GM23248 (cell line): ENCODE data around the gene NPIPB4. TPM values are rescaled to one million over a fixed set of nuclear protein-coding genes. Genes with fewer than 3 reads are reported as not detected.
A peak's percentile ranks its signal among the peaks of the same experiment; 100 is the strongest.
"Not testable (repeated sequence)": the region's sequence is repeated elsewhere in the genome, so short reads cannot be mapped to it uniquely, and the experiment has no call there.

Experiments used
- DNase-seq: peaks from one replicate; pipeline ENCODE4 v3.0.0-alpha.2; 2015
- H2AFZ ChIP-seq: fragments of 200-600 bp; sonication (generic); 2 replicates; pipeline ENCODE4 v1.6.1; 2016; ENCODE audit warnings: antibody characterized with exemption
- H3F3A ChIP-seq: fragments of 200-600 bp; sonication (generic); 2 replicates; pipeline ENCODE4 v1.6.1; 2016; ENCODE audit warnings: mild to moderate bottlenecking, antibody characterized with exemption, mixed run types; ENCODE audit not compliant: insufficient read depth
- H3K27ac ChIP-seq: fragments of 200-600 bp; sonication (generic); 2 replicates; pipeline ENCODE4 v1.5.1; 2016; ENCODE audit warnings: mild to moderate bottlenecking
- H3K27me3 ChIP-seq: fragments of 200-600 bp; sonication (generic); replicated peaks from 2 replicates; pipeline ENCODE4 v1.6.1; 2016; ENCODE audit warnings: mild to moderate bottlenecking; ENCODE audit not compliant: insufficient read depth
- H3K36me3 ChIP-seq: fragments of 200-600 bp; sonication (generic); 2 replicates; pipeline ENCODE4 v1.6.1; 2016; ENCODE audit warnings: low read depth, mild to moderate bottlenecking
- H3K4me1 ChIP-seq: fragments of 200-600 bp; sonication (generic); 2 replicates; pipeline ENCODE4 v1.6.1; 2016; ENCODE audit warnings: mild to moderate bottlenecking; ENCODE audit not compliant: insufficient read depth
- H3K4me2 ChIP-seq: fragments of 200-600 bp; sonication (generic); one replicate; pipeline ENCODE4 v1.6.1; 2016; ENCODE audit warnings: mild to moderate bottlenecking; ENCODE audit not compliant: unreplicated experiment
- H3K4me3 ChIP-seq: fragments of 200-600 bp; sonication (generic); 2 replicates; pipeline ENCODE4 v1.5.1; 2016; ENCODE audit warnings: mild to moderate bottlenecking
- H3K79me2 ChIP-seq: fragments of 200-600 bp; sonication (generic); 2 replicates; pipeline ENCODE4 v1.6.1; 2016; ENCODE audit warnings: mild to moderate bottlenecking; ENCODE audit not compliant: insufficient read depth
- H3K9ac ChIP-seq: fragments of 200-600 bp; sonication (generic); 2 replicates; pipeline ENCODE4 v1.6.1; 2016; ENCODE audit warnings: mild to moderate bottlenecking
- H3K9me2 ChIP-seq: fragments of 200-600 bp; sonication (generic); 2 replicates; pipeline ENCODE4 v1.6.1; 2016; ENCODE audit warnings: mixed run types, mild to moderate bottlenecking, moderate library complexity; ENCODE audit not compliant: insufficient read depth
- H3K9me3 ChIP-seq: fragments of 200-600 bp; sonication (generic); one replicate; pipeline ENCODE4 v1.6.1; 2017; ENCODE audit warnings: low read depth
- H4K20me1 ChIP-seq: fragments of 200-600 bp; sonication (generic); 2 replicates; pipeline ENCODE4 v1.6.0; 2016; ENCODE audit not compliant: insufficient read depth
- WGBS, 2 experiments: methylation state at CpG; one replicate each; pipeline ENCODE4 v1.1.6; 2015 to 2017; ENCODE audit warnings: low lambda C conversion rate in 2 of 2, low coverage in 1 of 2; ENCODE audit errors: missing lambda C conversion rate in 2 of 2; 5-methylcytosine and 5-hydroxymethylcytosine counted together
- in situ Hi-C: fragments of 300-500 bp; cut with MboI; formaldehyde crosslinking; loops from 2 replicates; pipeline ENCODE4 v1.15.0; 2020
- polyA plus RNA-seq: library from polyadenylated mRNA; unstranded; fragments of >200 nt; fragmentation: Nextera tagmentation; extraction: Ambion mirVana; gene quantifications from 2 replicates; pipeline ENCODE4 v1.2.1, GENCODE V29; 2016
- total RNA-seq: library from RNA; depleted of rRNA; stranded (reverse); fragments of >200 nt; shearing (Covaris generic); gene quantifications from 2 replicates; pipeline ENCODE4 v1.2.3, GENCODE V29; 2014

NPIPB4 gene
- total and polyA plus RNA-seq, 2 experiments from 2014 or later, result 14.6 to 23.9 TPM

DNA sequence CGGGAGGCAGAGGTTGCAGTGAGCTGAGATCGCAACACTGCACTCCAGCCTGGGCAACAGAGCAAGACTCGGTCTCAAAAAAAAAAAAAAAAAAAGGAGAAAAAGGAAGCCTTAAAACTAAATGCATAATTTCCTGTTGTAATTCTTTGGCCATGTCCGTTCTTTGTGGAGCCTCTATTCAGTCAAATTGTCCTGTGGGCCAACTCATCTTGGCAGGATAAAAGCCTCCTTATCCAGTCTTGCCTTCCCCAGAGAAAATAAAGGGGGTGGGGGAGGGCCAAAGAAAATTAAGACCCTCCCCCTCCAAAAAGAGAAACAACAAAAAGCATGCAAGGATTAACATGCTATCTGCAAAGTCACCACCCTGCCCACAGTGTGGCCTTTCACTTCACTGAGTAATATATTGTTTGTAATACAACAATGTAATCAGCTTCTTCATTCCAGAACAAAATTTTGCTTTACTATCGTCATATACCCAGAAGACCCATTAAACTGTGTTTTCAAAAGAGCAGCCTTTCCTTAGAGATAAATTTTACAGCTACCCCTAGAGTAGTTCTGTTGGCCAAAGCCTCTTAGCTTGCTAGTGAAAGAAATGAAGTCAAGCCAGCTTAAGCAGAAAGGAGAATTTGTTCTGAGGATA, 31.4 kb downstream of the NPIPB4 start:
- H3K9me2 ChIP-seq, H3K9me3 ChIP-seq, H3K4me2 ChIP-seq, H2AFZ ChIP-seq, H3K27me3 ChIP-seq, H3K4me1 ChIP-seq, H3K36me3 ChIP-seq, H3K79me2 ChIP-seq, in situ Hi-C loops, H3K27ac ChIP-seq, H3K4me3 ChIP-seq, H3F3A ChIP-seq, H4K20me1 ChIP-seq, H3K9ac ChIP-seq, DNase-seq: not testable (repeated sequence)
- 47 to 49% methylated on average over 3 to 5 of the region's 5 CpGs for WGBS, 2 experiments

DNA sequence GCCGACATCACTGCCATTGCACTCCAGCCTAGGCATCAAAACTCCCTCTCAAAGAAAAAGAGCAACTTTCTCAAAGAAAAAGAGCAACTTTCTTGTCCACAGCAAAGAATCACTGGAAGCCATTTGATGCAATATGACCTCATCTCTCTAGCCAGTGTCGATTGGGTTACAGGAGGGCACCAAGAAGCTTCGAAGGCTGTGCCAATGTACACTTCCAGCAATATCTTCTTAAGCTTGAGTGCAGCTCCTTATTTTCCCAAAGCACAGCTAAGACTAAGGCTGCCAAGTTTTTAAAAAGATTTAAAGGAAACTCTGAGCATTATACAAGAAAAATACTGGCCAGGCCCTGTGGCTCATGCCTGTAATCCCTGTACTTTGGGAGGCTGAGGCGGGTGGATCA, 32.0 kb downstream of the NPIPB4 start:
- H3K4me3 ChIP-seq, H3K9me2 ChIP-seq, H3K9ac ChIP-seq, H2AFZ ChIP-seq, H3K4me1 ChIP-seq, H3K79me2 ChIP-seq, H3K9me3 ChIP-seq, H3K27me3 ChIP-seq, H3K27ac ChIP-seq, DNase-seq, H3F3A ChIP-seq, H3K4me2 ChIP-seq, H3K36me3 ChIP-seq, H4K20me1 ChIP-seq, in situ Hi-C loops: not testable (repeated sequence)
- 73 to 74% methylated on average over 4 of the region's 4 CpGs for WGBS, 2 experiments

DNA sequence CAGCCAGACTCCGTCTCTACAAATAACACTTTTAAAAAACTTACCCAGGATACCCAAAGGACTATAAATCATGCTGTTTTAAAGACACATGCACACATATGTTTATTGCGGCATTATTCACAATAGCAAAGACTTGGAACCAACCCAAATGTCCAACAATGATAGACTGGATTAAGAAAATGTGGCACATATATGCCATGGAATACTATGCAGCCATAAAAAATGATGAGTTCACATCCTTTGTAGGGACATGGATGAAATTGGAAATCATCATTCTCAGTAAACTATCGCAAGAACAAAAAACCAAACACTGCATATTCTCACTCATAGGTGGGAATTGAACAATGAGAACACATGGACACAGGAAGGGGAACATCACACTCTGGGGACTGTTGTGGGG, 34.3 kb downstream of the NPIPB4 start:
- not testable (repeated sequence) for H3K9me2 ChIP-seq, H3K4me1 ChIP-seq, H2AFZ ChIP-seq, H3K27me3 ChIP-seq, H3K9me3 ChIP-seq, H3K4me2 ChIP-seq, DNase-seq, H3F3A ChIP-seq, H3K4me3 ChIP-seq, H3K36me3 ChIP-seq, H4K20me1 ChIP-seq, H3K9ac ChIP-seq, H3K27ac ChIP-seq
- WGBS, 2 experiments, result 88 to 98% methylated on average over 2 of the region's 3 CpGs
- in situ Hi-C loops, result loop anchor here (25.0 kb wide), 1 partner anchor 114 kb away; no protein-coding TSS in a partner anchor
- peaks cover 10% of the 10 kb centered on the region for H3K79me2 ChIP-seq

DNA sequence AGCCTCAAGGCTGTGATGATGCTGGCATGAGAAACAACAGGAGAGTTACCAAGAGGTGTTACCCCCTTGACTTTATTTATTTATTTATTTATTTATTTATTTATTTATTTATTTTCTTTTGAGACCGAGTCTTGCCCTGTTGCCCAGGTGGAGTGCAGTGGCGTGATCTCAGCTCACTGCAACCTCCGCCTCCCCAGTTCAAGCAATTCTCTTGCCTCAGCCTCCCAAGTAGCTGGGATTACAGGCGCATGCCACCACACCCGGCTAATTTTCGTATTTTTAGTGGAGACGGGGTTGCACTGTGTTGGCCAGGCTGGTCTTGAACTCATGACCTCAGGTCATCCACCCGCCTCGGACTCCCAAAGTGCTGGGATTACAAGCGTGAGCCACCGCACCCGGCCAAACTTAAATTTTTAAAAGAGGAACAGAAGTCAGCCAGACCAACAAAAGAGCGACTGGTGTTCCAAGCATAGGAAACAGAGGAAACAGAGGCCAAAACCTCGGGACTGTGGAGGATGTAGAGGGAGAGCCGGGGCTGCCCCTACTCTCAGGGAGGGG, 36.6 kb downstream of the NPIPB4 start:
- H3K9me2 ChIP-seq, H3K4me1 ChIP-seq, H3K27ac ChIP-seq, H3F3A ChIP-seq, H4K20me1 ChIP-seq, H3K36me3 ChIP-seq, H3K27me3 ChIP-seq, DNase-seq, H3K9me3 ChIP-seq: not testable (repeated sequence)
- Histone ChIP-seq H3K4me2 (peak overlapping the region; percentile 90), H3K9ac (peak overlapping the region; percentile 91), H2AFZ (peak overlapping the region; percentile 100), H3K79me2 (peaks cover 10% of the 10 kb centered on the region), H3K4me3 (peak overlapping the region; percentile 79)
- 89 to 91% methylated on average over 10 to 15 of the region's 15 CpGs for WGBS, 2 experiments
- in situ Hi-C loops, result loop anchor here (25.0 kb wide), 1 partner anchor 116 kb away; no protein-coding TSS in a partner anchor

DNA sequence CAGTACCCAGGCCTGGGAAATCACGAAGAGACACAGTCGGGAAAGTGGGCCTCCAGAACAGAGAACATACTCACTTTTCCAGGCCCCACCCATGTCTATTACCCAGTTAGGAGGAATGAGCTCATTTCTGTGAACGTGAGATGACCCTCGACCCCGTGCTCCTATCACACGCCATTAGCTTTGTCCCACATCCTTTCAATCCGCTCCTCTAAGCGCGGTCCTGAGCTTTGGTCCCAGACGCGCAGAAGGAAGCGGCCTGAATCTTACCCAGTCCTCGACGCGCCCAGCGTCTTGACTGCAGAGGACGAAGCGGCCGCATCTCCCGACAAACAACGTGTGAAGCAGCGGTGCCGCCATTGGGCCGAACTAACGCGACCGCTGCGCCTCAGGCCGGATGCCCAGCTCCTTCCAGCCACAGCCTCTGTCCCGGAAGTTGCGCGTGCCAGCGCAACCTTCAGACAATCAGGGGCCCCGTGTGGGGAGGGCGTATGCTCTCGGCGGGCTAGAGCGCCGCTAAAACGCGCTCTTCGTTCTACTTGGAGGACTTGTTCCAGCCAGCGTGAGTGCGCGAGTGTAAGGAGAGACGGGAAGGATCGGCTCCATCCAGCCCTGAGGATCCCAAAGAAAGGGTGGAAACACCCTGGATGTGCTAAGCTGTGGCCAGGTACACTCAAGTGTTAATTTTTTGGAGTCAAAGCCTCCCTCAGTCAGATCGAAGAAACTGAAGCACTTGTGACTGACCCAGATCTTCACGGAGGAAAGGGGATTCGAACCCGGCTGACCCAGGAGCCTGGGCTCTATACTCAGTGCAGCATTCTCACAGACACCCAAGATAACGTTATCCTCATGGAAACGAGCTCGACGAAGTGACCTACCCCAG, 37.3 kb downstream of the NPIPB4 start:
- not testable (repeated sequence) for H3K36me3 ChIP-seq, H3F3A ChIP-seq, H3K4me1 ChIP-seq, H3K9me3 ChIP-seq, H4K20me1 ChIP-seq, H3K9me2 ChIP-seq, H3K27me3 ChIP-seq
- peak overlapping the region; percentile 91 for H3K9ac ChIP-seq
- H3K4me3 ChIP-seq, result peak overlapping the region; percentile 79
- H3K79me2 ChIP-seq, result peaks cover 10% of the 10 kb centered on the region
- H2AFZ ChIP-seq, result peak overlapping the region; percentile 100
- in situ Hi-C loops, result loop anchor here (25.0 kb wide), 1 partner anchor 117 kb away; no protein-coding TSS in a partner anchor
- DNase-seq, result peak; percentile 80
- WGBS, 2 experiments, result 2 to 3% methylated on average over 51 to 55 of the region's 55 CpGs
- peak overlapping the region; percentile 74 for H3K27ac ChIP-seq
- peak overlapping the region; percentile 90 for H3K4me2 ChIP-seq

DNA sequence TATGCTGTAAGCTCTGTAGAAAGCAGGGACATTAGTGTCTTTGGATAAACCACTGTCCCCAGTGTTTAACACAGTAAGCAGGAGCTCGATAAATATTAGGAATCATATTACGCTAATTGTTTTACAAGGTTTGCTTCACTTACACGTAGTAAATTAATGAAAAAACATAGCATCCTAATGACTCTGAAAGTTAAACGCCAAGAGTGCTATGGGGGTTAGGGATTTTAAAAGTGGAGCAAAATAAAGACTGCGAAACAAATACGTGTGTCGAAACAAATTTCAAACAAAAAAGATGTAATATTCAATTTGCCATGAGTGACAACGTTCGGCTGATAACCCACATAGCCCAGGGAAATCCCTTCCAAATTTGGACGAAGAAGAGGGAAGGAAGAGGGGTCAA, 37.9 kb downstream of the NPIPB4 start:
- in situ Hi-C loops, result loop anchor here (25.0 kb wide), 1 partner anchor 118 kb away; no protein-coding TSS in a partner anchor
- H4K20me1 ChIP-seq, result not testable (repeated sequence)

DNA sequence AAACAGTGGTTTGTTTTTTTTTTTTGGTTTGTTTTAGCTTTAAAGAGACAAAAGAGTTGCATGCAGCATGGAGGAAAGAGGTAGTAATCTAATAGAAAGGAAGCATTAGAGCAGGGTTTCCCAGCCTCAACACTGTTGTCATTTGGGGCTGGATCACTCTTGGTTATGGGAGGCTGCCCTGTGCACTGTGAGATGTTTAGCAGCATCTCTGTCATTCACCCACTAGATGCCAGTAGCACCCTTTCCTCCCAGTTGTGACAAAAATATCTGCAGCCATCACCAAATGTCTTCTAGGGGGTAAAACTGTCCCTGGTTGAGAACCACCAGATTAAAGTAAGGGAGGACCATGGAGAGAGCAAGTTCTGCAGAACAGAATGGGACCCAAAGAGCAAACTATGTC, 40.5 kb downstream of the NPIPB4 start:
- not testable (repeated sequence) for H3K9ac ChIP-seq, H3K36me3 ChIP-seq, H3K4me2 ChIP-seq, DNase-seq, H4K20me1 ChIP-seq, H3K4me3 ChIP-seq, H2AFZ ChIP-seq, H3K9me2 ChIP-seq, H3K27ac ChIP-seq, H3K4me1 ChIP-seq, H3F3A ChIP-seq, H3K9me3 ChIP-seq, H3K27me3 ChIP-seq
- peaks cover 10% of the 10 kb centered on the region for H3K79me2 ChIP-seq
- in situ Hi-C loops, result loop anchor here (25.0 kb wide), 1 partner anchor 120 kb away; no protein-coding TSS in a partner anchor

More for the DNA sequence above, 37.9 kb downstream of the NPIPB4 start:
- DNase-seq, H3K9me3 ChIP-seq, H3K27me3 ChIP-seq, H3K4me1 ChIP-seq, H3F3A ChIP-seq, H3K9me2 ChIP-seq, H3K36me3 ChIP-seq: not testable (repeated sequence)
- WGBS, 2 experiments, result 29 to 30% methylated on average over 10 of the region's 10 CpGs
- Histone ChIP-seq H3K79me2 (peaks cover 10% of the 10 kb centered on the region), H3K4me2 (peak overlapping the region; percentile 90), H3K9ac (peak overlapping the region; percentile 91), H3K4me3 (peak overlapping the region; percentile 79), H3K27ac (peak overlapping the region; percentile 74), H2AFZ (peak overlapping the region; percentile 100)
